HEK293 (cell line): ENCODE data around the gene SEC61A2.

ENCODE experiments used
- FEZF1 ChIP-seq: fragments of 450-650 bp; formaldehyde crosslinking; IDR thresholded peaks from 2 replicates; pipeline ENCODE4 v1.5.1; 2016; ENCODE audit warnings: missing biosample characterization, missing genetic modification characterization
- KLF16 ChIP-seq: fragments of 450-650 bp; formaldehyde crosslinking; IDR thresholded peaks from 2 replicates; pipeline ENCODE4 v1.5.1; 2017; ENCODE audit warnings: missing biosample characterization, missing genetic modification characterization
- KLF9 ChIP-seq: fragments of 450-650 bp; formaldehyde crosslinking; IDR thresholded peaks from 2 replicates; pipeline ENCODE4 v1.5.1; 2016; ENCODE audit warnings: missing biosample characterization, missing genetic modification characterization, low read depth
- PRDM1 ChIP-seq: fragments of 450-650 bp; formaldehyde crosslinking; IDR thresholded peaks from 2 replicates; pipeline ENCODE4; 2016; ENCODE audit warnings: missing biosample characterization, missing genetic modification characterization
- RBAK ChIP-seq: fragments of 450-650 bp; formaldehyde crosslinking; IDR thresholded peaks from 2 replicates; pipeline ENCODE4 v1.5.1; 2016; ENCODE audit warnings: missing biosample characterization, missing genetic modification characterization
- REPIN1 ChIP-seq: fragments of 450-650 bp; formaldehyde crosslinking; IDR thresholded peaks from 2 replicates; pipeline ENCODE4 v1.5.1; 2017; ENCODE audit warnings: missing biosample characterization, missing genetic modification characterization, low read depth
- ZEB2 ChIP-seq: fragments of 450-650 bp; formaldehyde crosslinking; IDR thresholded peaks from 2 replicates; pipeline ENCODE4 v1.5.1; 2016; ENCODE audit warnings: missing biosample characterization, missing genetic modification characterization
- ZFP69B ChIP-seq: fragments of 450-650 bp; formaldehyde crosslinking; IDR thresholded peaks from 2 replicates; pipeline ENCODE4 v1.5.1; 2016; ENCODE audit warnings: missing biosample characterization, missing genetic modification characterization
- ZNF155 ChIP-seq: fragments of 450-650 bp; formaldehyde crosslinking; IDR thresholded peaks from 2 replicates; pipeline ENCODE4 v1.5.1; 2016; ENCODE audit warnings: missing biosample characterization, missing genetic modification characterization
- ZNF157 ChIP-seq: fragments of 450-650 bp; formaldehyde crosslinking; IDR thresholded peaks from 2 replicates; pipeline ENCODE4 v1.5.1; 2016; ENCODE audit warnings: missing biosample characterization, missing genetic modification characterization
- ZNF324 ChIP-seq: fragments of 450-650 bp; formaldehyde crosslinking; IDR thresholded peaks from 2 replicates; pipeline ENCODE4 v1.5.1; 2016; ENCODE audit warnings: missing biosample characterization, missing genetic modification characterization
- ZNF529 ChIP-seq: fragments of 450-650 bp; formaldehyde crosslinking; IDR thresholded peaks from 2 replicates; pipeline ENCODE4 v1.5.1; 2017; ENCODE audit warnings: missing genetic modification characterization, missing biosample characterization; ENCODE audit not compliant: insufficient replicate concordance
- ZNF555 ChIP-seq: fragments of 450-650 bp; formaldehyde crosslinking; conservative IDR thresholded peaks from 2 replicates; pipeline ENCODE4 v1.5.1; 2017; ENCODE audit warnings: missing biosample characterization, mild to moderate bottlenecking, missing genetic modification characterization, inconsistent platforms
- ZNF560 ChIP-seq: fragments of 450-650 bp; formaldehyde crosslinking; IDR thresholded peaks from 2 replicates; pipeline ENCODE4 v1.5.1; 2017; ENCODE audit warnings: missing biosample characterization, missing genetic modification characterization, borderline replicate concordance
- ZNF629 ChIP-seq: fragments of 450-650 bp; formaldehyde crosslinking; IDR thresholded peaks from 2 replicates; pipeline ENCODE4 v1.5.1; 2017; ENCODE audit warnings: missing biosample characterization, missing genetic modification characterization
- TF ChIP-seq, protein P1 (sequence below): fragments of 450-650 bp; formaldehyde crosslinking; IDR thresholded peaks from 2 replicates; pipeline ENCODE4 v1.5.1; 2016; ENCODE audit warnings: missing biosample characterization, missing genetic modification characterization
- TF ChIP-seq, protein P2 (sequence below): fragments of 450-650 bp; formaldehyde crosslinking; optimal IDR thresholded peaks from 2 replicates; pipeline ENCODE3; 2016; ENCODE audit warnings: missing biosample characterization, mild to moderate bottlenecking, missing genetic modification characterization
- TF ChIP-seq, protein P3 (sequence below): fragments of 450-650 bp; formaldehyde crosslinking; IDR thresholded peaks from 2 replicates; pipeline ENCODE4 v1.5.1; 2016; ENCODE audit warnings: missing biosample characterization, missing genetic modification characterization
- TF ChIP-seq, protein P4 (sequence below): fragments of 450-650 bp; formaldehyde crosslinking; IDR thresholded peaks from 2 replicates; pipeline ENCODE4 v1.5.1; 2016; ENCODE audit warnings: missing biosample characterization, missing genetic modification characterization, low read depth
- TF ChIP-seq, protein P5 (sequence below): IDR thresholded peaks from 2 replicates; pipeline ENCODE4 v1.6.1; 2011; ENCODE audit warnings: mild to moderate bottlenecking, low read depth, low read length, borderline replicate concordance
- TF ChIP-seq, protein P6 (sequence below): fragments of 450-650 bp; formaldehyde crosslinking; IDR thresholded peaks from 2 replicates; pipeline ENCODE4 v1.5.1; 2016; ENCODE audit warnings: missing biosample characterization, missing genetic modification characterization
- TF ChIP-seq, protein P7 (sequence below): fragments of 450-650 bp; formaldehyde crosslinking; IDR thresholded peaks from 2 replicates; pipeline ENCODE4 v1.5.1; 2016; ENCODE audit warnings: missing biosample characterization, missing genetic modification characterization

Gene SEC61A2

DNA sequence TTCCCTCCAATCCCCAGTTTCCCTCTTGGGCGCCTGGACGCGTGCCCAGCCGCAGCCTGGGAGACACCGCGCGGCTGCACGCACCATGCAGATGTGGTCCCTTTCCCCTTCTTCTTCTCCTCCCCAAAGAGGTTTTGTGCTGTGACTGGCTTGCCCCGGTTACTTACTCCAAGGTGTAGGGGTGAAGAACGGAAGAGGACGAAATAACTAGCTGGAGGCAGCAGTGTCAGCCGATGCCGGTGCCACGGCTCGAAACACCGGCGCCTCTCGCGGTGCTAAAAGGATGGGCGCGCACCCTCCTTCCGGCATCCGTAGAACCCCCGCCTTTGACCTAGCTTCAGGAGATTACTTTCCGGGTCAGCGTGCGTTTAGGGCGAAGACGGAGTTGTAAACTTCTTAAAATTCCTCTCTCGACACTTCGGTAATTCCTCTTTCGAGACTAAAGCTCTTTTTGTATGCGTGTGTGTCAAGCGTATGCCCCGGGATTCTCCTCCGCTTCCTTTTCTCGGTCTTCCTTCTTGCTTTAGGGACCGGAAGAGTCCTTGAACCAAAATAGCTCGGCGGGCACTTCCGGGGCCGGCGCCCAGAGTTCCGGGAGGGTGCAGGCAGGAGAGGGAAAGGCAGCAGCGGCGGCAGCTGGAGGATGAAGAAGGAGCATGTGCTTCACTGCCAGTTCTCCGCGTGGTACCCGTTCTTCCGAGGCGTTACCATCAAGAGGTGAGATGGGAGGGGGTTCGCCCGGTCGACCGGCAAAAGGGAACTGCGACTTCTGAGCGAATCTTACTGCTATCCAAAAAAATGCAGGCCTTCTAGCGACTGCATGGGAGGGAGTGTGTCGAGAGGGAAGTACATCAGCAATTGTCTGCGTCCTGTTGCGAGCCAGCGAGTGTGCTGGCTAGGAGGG is 66.4 kb downstream of the SEC61A2 start, which contains the start of the genes CDC123 and NUDT5 (continued):
- TF ChIP-seq, protein P1, sequence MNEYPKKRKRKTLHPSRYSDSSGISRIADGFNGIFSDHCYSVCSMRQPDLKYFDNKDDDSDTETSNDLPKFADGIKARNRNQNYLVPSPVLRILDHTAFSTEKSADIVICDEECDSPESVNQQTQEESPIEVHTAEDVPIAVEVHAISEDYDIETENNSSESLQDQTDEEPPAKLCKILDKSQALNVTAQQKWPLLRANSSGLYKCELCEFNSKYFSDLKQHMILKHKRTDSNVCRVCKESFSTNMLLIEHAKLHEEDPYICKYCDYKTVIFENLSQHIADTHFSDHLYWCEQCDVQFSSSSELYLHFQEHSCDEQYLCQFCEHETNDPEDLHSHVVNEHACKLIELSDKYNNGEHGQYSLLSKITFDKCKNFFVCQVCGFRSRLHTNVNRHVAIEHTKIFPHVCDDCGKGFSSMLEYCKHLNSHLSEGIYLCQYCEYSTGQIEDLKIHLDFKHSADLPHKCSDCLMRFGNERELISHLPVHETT (tag by site-specific recombination), result peak; percentile 70
- TF ChIP-seq ZNF555 (tag by site-specific recombination), result no peak
- TF ChIP-seq ZNF157 (tag by site-specific recombination), result no peak
- TF ChIP-seq, protein P2, sequence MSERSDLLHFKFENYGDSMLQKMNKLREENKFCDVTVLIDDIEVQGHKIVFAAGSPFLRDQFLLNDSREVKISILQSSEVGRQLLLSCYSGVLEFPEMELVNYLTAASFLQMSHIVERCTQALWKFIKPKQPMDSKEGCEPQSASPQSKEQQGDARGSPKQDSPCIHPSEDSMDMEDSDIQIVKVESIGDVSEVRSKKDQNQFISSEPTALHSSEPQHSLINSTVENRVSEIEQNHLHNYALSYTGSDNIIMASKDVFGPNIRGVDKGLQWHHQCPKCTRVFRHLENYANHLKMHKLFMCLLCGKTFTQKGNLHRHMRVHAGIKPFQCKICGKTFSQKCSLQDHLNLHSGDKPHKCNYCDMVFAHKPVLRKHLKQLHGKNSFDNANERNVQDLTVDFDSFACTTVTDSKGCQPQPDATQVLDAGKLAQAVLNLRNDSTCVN, result peak; percentile 84
- TF ChIP-seq, protein P3, sequence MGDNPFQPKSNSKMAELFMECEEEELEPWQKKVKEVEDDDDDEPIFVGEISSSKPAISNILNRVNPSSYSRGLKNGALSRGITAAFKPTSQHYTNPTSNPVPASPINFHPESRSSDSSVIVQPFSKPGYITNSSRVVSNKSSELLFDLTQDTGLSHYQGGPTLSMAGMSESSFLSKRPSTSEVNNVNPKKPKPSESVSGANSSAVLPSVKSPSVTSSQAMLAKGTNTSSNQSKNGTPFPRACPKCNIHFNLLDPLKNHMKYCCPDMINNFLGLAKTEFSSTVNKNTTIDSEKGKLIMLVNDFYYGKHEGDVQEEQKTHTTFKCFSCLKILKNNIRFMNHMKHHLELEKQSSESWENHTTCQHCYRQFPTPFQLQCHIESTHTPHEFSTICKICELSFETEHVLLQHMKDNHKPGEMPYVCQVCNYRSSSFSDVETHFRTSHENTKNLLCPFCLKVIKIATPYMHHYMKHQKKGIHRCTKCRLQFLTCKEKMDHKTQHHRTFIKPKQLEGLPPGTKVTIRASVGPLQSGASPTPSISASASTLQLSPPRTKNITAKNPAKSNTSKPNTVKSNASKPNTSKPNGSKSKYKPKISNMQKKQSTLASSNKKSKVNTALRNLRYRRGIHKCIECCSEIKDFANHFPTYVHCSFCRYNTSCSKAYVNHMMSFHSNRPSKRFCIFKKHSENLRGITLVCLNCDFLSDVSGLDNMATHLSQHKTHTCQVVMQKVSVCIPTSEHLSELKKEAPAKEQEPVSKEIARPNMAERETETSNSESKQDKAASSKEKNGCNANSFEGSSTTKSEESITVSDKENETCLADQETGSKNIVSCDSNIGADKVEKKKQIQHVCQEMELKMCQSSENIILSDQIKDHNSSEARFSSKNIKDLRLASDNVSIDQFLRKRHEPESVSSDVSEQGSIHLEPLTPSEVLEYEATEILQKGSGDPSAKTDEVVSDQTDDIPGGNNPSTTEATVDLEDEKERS (tag by site-specific recombination), result no peak
- TF ChIP-seq, protein P4, sequence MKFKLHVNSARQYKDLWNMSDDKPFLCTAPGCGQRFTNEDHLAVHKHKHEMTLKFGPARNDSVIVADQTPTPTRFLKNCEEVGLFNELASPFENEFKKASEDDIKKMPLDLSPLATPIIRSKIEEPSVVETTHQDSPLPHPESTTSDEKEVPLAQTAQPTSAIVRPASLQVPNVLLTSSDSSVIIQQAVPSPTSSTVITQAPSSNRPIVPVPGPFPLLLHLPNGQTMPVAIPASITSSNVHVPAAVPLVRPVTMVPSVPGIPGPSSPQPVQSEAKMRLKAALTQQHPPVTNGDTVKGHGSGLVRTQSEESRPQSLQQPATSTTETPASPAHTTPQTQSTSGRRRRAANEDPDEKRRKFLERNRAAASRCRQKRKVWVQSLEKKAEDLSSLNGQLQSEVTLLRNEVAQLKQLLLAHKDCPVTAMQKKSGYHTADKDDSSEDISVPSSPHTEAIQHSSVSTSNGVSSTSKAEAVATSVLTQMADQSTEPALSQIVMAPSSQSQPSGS (tag by site-specific recombination), result no peak
- TF ChIP-seq, protein P5, sequence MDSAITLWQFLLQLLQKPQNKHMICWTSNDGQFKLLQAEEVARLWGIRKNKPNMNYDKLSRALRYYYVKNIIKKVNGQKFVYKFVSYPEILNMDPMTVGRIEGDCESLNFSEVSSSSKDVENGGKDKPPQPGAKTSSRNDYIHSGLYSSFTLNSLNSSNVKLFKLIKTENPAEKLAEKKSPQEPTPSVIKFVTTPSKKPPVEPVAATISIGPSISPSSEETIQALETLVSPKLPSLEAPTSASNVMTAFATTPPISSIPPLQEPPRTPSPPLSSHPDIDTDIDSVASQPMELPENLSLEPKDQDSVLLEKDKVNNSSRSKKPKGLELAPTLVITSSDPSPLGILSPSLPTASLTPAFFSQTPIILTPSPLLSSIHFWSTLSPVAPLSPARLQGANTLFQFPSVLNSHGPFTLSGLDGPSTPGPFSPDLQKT, result peak; percentile 57; the same call in 1 of the 2 replicates
- no peak for TF ChIP-seq RBAK
- TF ChIP-seq KLF16 (tag by site-specific recombination), result peak; percentile 65
- TF ChIP-seq ZNF155 (tag by site-specific recombination), result no peak
- peak; percentile 82 for TF ChIP-seq ZNF629 (tag by site-specific recombination)
- no peak for TF ChIP-seq REPIN1 (tag by site-specific recombination)
- peak; percentile 93 for TF ChIP-seq ZEB2
- 0 out of 2 replicates have a peak, but pooled peaks have one; percentile 29 for TF ChIP-seq FEZF1
- TF ChIP-seq, protein P6, sequence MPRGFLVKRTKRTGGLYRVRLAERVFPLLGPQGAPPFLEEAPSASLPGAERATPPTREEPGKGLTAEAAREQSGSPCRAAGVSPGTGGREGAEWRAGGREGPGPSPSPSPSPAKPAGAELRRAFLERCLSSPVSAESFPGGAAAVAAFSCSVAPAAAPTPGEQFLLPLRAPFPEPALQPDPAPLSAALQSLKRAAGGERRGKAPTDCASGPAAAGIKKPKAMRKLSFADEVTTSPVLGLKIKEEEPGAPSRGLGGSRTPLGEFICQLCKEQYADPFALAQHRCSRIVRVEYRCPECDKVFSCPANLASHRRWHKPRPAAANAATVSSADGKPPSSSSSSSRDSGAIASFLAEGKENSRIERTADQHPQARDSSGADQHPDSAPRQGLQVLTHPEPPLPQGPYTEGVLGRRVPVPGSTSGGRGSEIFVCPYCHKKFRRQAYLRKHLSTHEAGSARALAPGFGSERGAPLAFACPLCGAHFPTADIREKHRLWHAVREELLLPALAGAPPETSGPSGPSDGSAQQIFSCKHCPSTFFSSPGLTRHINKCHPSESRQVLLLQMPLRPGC (tag by site-specific recombination), result no peak
- no peak for TF ChIP-seq ZNF560 (tag by site-specific recombination)
- no peak for TF ChIP-seq ZNF529 (tag by site-specific recombination)
- no peak for TF ChIP-seq KLF9
- no peak for TF ChIP-seq ZFP69B (tag by site-specific recombination)
- peak; percentile 45; the same call in 1 of the 2 replicates for TF ChIP-seq PRDM1 (tag by site-specific recombination)
- TF ChIP-seq ZNF324 (tag by site-specific recombination), result peak; percentile 77; the same call in 1 of the 2 replicates
- TF ChIP-seq, protein P7, sequence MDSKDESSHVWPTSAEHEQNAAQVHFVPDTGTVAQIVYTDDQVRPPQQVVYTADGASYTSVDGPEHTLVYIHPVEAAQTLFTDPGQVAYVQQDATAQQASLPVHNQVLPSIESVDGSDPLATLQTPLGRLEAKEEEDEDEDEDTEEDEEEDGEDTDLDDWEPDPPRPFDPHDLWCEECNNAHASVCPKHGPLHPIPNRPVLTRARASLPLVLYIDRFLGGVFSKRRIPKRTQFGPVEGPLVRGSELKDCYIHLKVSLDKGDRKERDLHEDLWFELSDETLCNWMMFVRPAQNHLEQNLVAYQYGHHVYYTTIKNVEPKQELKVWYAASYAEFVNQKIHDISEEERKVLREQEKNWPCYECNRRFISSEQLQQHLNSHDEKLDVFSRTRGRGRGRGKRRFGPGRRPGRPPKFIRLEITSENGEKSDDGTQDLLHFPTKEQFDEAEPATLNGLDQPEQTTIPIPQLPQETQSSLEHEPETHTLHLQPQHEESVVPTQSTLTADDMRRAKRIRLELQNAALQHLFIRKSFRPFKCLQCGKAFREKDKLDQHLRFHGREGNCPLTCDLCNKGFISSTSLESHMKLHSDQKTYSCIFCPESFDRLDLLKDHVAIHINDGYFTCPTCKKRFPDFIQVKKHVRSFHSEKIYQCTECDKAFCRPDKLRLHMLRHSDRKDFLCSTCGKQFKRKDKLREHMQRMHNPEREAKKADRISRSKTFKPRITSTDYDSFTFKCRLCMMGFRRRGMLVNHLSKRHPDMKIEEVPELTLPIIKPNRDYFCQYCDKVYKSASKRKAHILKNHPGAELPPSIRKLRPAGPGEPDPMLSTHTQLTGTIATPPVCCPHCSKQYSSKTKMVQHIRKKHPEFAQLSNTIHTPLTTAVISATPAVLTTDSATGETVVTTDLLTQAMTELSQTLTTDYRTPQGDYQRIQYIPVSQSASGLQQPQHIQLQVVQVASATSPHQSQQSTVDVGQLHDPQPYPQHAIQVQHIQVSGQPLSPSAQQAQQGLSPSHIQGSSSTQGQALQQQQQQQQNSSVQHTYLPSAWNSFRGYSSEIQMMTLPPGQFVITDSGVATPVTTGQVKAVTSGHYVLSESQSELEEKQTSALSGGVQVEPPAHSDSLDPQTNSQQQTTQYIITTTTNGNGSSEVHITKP, result peak; percentile 81
